HG02973 (cell line): Measurements from ENCODE around the gene SLC5A10.

ENCODE experiments used
- ATAC-seq: cut with Tn5 transposase; IDR thresholded peaks from one replicate; pipeline ENCODE4 v1.9.1; 2021; ENCODE audit warnings: moderate library complexity; ENCODE audit not compliant: unreplicated experiment

The SLC5A10 gene

GRCh38 chr17:18981335-18981641 is 29.3 kb downstream of the SLC5A10 start:
- no peak for ATAC-seq

- no peak for ATAC-seq
These were observed 29.9 kb downstream of the SLC5A10 start for GRCh38 chr17:18981642-18982424.

DNA sequence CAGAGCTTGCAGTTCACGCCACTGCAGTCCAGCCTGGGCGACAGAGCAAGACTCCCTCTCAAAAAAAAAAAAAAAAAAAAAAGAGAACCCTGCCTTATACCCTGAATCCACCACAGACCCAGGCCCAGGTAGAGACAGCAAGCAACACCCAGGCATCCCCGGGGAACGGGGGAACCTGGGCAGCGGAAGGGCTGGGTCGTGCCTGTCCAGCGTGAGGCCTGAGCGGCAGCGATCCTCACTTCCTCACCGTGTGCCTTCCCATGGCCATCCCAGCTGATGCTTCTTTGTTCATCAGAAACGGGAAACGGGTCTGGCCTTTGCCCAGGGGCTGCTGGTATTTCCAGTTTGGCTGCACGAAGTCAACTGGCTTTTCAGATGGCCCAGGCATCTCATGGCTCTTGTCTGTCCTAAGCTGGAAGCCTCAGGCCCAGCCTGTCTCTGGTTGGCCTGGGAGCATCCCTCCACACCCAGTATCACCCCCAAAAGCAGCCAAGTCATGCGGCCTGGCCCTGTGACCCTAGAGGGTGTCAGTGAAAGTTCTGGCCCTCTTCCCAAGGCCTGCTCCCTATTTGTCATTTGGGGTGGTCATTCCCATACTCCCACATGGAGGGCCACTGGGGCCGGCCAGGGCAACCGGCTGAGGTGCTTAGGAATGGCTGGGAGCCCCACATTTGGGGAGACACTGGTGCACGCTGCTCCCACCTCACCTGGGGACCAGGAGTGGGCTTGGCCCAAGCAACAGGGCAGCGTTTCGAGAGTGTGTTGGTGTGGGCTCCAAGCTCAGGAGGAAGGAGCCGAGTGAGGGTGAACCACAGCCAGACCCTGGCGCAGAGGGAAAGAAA is 32.5 kb downstream of the SLC5A10 start:
- ATAC-seq: no peak

- ATAC-seq: no peak
These were observed 33.5 kb downstream of the SLC5A10 start for GRCh38 chr17:18985475-18985874.

- no peak for ATAC-seq
These were observed 34.7 kb downstream of the SLC5A10 start for GRCh38 chr17:18986541-18987229.

DNA sequence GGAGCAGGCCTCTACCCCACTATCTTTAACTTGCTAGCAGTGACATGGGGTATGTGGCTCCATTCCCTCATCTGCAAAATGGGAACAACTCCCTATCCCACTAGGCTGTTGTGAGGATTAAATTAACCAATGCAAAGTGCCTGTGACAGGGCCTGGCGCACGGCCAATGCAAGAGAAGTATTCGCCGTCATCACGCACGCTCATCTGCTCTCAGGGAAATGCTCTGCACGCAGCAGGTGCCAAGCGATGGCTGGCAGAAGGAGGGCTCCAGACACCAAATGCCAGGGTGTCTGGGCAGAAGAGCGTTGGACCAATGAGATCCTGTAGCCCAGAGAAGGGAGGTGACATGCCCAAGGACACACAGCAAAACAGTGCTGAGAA is 35.3 kb downstream of the SLC5A10 start:
- no peak for ATAC-seq

GRCh38 chr17:18987862-18988545 is 36.0 kb downstream of the SLC5A10 start:
- ATAC-seq: no peak

GRCh38 chr17:18988546-18989173 is 36.7 kb downstream of the SLC5A10 start:
- ATAC-seq: no peak

GRCh38 chr17:18990331-18990730 is 38.4 kb downstream of the SLC5A10 start:
- no peak for ATAC-seq

DNA sequence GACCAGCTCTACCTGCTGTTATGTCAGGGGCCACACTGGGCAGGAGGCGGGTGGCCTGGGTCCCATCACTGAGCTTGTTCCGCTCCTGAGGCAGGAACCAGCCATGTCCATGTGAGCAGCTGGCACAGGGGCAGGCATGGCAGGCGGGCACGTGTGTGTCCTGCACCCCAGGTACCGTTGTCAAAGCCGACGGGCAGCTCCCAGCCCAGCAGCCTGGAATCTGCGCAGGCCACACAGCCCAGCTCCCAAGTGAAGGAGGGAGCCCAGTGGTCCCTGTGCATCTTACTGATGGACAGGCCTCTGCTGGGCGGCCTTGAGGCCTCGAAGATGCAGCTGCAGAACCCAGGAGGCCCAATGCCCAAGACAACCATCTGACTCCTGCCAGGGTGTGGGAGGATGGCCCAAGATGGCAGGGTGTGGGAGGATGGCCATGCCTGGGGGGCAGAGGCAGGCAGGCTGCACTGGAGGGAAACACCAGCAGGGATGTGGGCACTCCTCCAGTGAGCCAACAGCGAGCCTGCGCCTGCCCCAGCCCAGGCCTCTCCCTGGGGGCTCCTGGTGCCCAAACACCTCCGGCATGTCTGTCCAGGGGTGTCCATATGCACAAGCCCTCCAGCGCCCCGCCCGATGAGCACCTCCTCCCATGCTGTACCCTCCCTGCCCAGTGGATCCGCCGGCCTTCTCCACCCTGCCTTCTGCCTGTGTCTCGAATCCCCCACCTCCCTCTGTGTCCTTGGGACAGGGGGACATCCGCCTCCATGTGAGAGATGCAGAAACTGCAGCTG is 39.8 kb downstream of the SLC5A10 start:
- ATAC-seq: no peak

GRCh38 chr17:18992454-18993130 is 40.6 kb downstream of the SLC5A10 start:
- no peak for ATAC-seq

DNA sequence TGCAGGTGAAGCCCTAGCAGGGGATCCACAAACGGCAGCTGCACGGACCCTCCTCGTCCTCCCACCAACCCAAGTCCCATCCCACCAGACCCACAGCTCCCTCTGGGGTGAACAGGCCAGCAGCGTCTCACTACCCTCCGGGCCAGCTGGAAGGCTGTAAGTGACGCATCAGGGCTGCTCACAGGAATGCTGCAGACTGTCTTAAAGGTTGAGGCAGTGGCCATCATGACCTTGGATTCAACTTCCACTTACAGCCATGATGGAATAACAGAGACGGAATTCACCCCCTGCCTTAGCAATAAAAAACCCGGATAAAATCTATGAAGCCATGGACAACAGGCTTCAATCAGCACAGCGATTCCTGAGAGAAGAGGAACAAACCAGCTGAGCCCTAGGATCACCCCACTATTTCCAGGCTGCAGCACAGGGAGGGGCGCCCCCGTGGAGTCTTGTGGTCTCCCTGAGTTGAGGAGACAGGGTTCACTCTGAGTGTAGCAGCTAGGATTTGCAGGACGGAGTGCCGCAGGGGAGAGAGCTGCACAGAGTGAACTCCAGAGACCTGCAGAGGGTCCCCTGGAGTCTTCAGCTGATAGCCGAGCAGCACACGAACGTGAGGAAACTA is 42.1 kb downstream of the SLC5A10 start:
- ATAC-seq: no peak

GRCh38 chr17:18994631-18995030 is 42.7 kb downstream of the SLC5A10 start:
- no peak for ATAC-seq

DNA sequence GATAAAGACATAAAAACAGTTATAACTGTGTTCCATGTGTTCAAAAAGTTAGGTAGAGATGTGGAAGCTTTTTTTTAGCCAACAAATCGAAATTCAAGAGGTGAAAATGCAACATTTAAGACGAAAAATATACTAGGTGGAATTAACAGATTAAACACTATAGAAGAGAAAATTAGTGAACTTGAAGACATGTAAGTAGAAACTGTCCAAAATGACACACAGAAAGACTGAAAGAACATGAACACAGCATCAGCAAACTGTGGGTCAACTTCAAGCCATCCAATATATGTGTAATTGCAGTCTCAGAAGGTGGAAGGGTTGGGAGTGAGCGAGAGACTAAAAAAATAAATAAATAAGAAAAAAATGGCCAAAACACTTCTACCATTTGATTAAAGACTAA is 43.3 kb downstream of the SLC5A10 start:
- no peak for ATAC-seq

DNA sequence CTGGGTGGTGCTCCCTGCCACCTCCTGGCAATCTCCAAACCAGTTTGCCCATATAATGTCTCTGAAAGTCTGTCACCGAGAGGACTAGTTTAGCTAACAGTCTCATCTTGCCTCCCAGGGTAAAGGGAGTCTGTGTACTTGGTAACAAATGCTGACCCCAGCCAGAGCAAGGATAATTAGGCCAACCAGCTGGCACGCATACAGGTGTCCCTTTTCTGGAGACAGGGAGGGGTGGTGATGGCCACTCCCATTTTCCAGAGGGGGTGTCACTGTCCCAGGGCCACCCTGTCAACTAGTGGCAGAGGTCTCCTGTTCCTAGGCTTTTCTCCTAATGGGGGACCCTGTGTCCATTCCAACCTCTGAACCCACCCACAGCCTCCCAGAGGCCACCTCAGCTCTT is 44.5 kb downstream of the SLC5A10 start:
- ATAC-seq: no peak

DNA sequence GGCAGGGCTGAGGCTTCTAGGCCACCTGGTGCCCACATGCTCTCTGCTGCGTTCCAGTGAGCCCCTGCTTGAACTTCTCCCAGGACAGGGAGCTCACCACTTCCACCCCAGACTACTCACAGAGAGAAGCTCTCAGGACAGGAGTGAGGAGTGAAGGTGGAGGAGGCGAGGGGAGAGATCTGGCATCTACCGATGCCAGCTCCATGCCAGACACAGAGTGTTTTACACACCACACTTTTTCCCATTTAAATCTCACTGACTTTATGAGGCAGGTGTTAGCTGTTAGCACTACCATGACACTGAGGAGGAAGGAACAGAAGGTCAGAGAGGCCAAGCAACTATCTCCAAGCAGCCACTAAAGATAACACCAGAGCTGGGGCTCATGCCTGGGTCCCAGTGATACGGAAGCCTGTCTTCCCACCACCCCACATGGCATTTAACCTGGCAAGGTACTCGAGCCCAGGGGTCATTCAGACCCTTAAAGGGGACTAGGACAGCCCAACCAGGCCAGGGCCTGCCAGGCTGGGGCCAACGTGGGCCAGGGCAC is 45.8 kb downstream of the SLC5A10 start:
- no peak for ATAC-seq

- no peak for ATAC-seq
These were observed 47.4 kb downstream of the SLC5A10 start for GRCh38 chr17:18999394-18999793.

DNA sequence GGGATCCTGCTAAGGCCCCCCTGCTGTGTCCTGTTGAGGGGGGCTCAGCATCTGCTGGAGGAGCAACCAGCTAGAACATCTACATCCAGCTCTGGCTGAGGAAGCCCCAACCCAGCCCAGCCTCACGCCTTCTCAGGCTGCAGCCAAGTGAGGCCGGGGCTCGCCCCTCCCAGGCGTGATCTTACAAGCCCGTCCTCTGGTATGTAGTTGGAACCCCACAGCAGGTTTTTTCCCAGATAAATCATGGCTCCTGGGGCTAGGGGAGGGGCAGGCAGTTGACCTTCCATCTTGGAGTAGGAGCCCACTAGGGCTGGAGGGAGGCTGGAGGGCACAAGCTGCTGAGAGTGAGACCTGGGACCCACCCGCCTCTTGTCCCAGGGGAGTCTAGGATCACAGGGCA is 47.9 kb downstream of the SLC5A10 start:
- no peak for ATAC-seq
